H9 (cell line): ENCODE measurements around the gene PLIN3. TPM values are rescaled to one million over a fixed set of nuclear protein-coding genes. Genes with fewer than 3 reads are reported as not detected.

Source experiments
- DNase-seq: peaks from one replicate; pipeline ENCODE4 v3.0.0-alpha.2; 2017
- H2AFZ ChIP-seq: one replicate; pipeline ENCODE4 v1.6.1; 2013; ENCODE audit warnings: mild to moderate bottlenecking, low read length, control low read depth, moderate library complexity
- H2AK5ac ChIP-seq: 2 replicates; pipeline ENCODE4 v1.6.1; 2013; ENCODE audit warnings: low read length, control low read depth, mixed read lengths; ENCODE audit not compliant: insufficient read length
- H2BK120ac ChIP-seq: one replicate; pipeline ENCODE4 v1.6.1; 2013; ENCODE audit warnings: low read depth, mild to moderate bottlenecking, low read length, control low read depth, inconsistent platforms; ENCODE audit not compliant: poor library complexity, severe bottlenecking
- H2BK12ac ChIP-seq: 2 replicates; pipeline ENCODE4 v1.6.1; 2013; ENCODE audit warnings: low read length, control low read depth, mixed read lengths, low read depth; ENCODE audit not compliant: insufficient read length
- H2BK15ac ChIP-seq: 2 replicates; pipeline ENCODE4 v1.6.1; 2013; ENCODE audit warnings: low read depth, low read length, control low read depth
- H2BK20ac ChIP-seq: one replicate; pipeline ENCODE4 v1.6.1; 2013; ENCODE audit warnings: low read depth, mild to moderate bottlenecking, low read length, control low read depth, inconsistent platforms; ENCODE audit not compliant: poor library complexity, severe bottlenecking
- H2BK5ac ChIP-seq: 2 replicates; pipeline ENCODE4 v1.6.1; 2013; ENCODE audit warnings: low read length, control low read depth, mixed read lengths; ENCODE audit not compliant: insufficient read length
- H3K14ac ChIP-seq: 2 replicates; pipeline ENCODE4 v1.6.1; 2013; ENCODE audit warnings: low read length, control low read depth; ENCODE audit not compliant: insufficient read depth
- H3K18ac ChIP-seq: 2 replicates; pipeline ENCODE4 v1.6.1; 2013; ENCODE audit warnings: low read depth, mild to moderate bottlenecking, mixed read lengths, low read length, control low read depth; ENCODE audit not compliant: insufficient read length
- H3K23ac ChIP-seq: 2 replicates; pipeline ENCODE4 v1.6.1; 2013; ENCODE audit warnings: low read length, control low read depth, mixed read lengths, low read depth; ENCODE audit not compliant: insufficient read length
- H3K23me2 ChIP-seq: 2 replicates; pipeline ENCODE4 v1.6.1; 2013; ENCODE audit warnings: low read depth, mild to moderate bottlenecking, mixed read lengths, low read length, control low read depth; ENCODE audit not compliant: insufficient read length, poor library complexity, severe bottlenecking
- H3K27ac ChIP-seq: 2 replicates; pipeline ENCODE4 v1.5.1; 2013; ENCODE audit warnings: low read length, control low read depth, mixed read lengths, low read depth; ENCODE audit not compliant: insufficient read length
- H3K27me3 ChIP-seq: 2 replicates; pipeline ENCODE4 v1.6.1; 2013; ENCODE audit warnings: low read length, control low read depth, inconsistent platforms; ENCODE audit not compliant: insufficient read depth
- H3K4ac ChIP-seq: 2 replicates; pipeline ENCODE4 v1.6.1; 2013; ENCODE audit warnings: low read depth, mild to moderate bottlenecking, control low read depth, inconsistent platforms, low read length, moderate library complexity
- H3K4me1 ChIP-seq: 2 replicates; pipeline ENCODE4 v1.6.1; 2013; ENCODE audit warnings: low read length, control low read depth, inconsistent platforms; ENCODE audit not compliant: insufficient read depth
- H3K4me2 ChIP-seq: 2 replicates; pipeline ENCODE4 v1.6.1; 2013; ENCODE audit warnings: low read length, control low read depth, mixed read lengths; ENCODE audit not compliant: insufficient read length, insufficient read depth
- H3K56ac ChIP-seq: 2 replicates; pipeline ENCODE4 v1.6.1; 2013; ENCODE audit warnings: low read depth, mild to moderate bottlenecking, mixed read lengths, low read length, control low read depth; ENCODE audit not compliant: insufficient read length
- H3K79me1 ChIP-seq: 2 replicates; pipeline ENCODE4 v1.6.1; 2013; ENCODE audit warnings: low read depth, mild to moderate bottlenecking, moderate library complexity, low read length, control low read depth, inconsistent platforms; ENCODE audit not compliant: insufficient read depth, poor library complexity, severe bottlenecking
- H3K79me2 ChIP-seq: 2 replicates; pipeline ENCODE4 v1.6.1; 2013; ENCODE audit warnings: low read length, control low read depth, inconsistent platforms; ENCODE audit not compliant: insufficient read depth
- H3K9ac ChIP-seq: 2 replicates; pipeline ENCODE4 v1.6.1; 2013; ENCODE audit warnings: low read length, control low read depth, mixed read lengths; ENCODE audit not compliant: insufficient read length; ENCODE audit errors: extremely low read depth
- H3K9me3 ChIP-seq: one replicate; pipeline ENCODE4 v1.6.1; 2013; ENCODE audit warnings: low read depth, low read length, inconsistent platforms; ENCODE audit not compliant: control insufficient read depth
- H3T11ph ChIP-seq: one replicate; pipeline ENCODE4 v1.6.1; 2013; ENCODE audit warnings: mild to moderate bottlenecking, low read length, control low read depth, inconsistent platforms
- H4K20me1 ChIP-seq: one replicate; pipeline ENCODE4 v1.6.1; 2013; ENCODE audit not compliant: control insufficient read depth, insufficient read length, insufficient read depth
- H4K5ac ChIP-seq: 2 replicates; pipeline ENCODE4 v1.6.1; 2013; ENCODE audit warnings: low read depth, mild to moderate bottlenecking, mixed read lengths, low read length, control low read depth; ENCODE audit not compliant: insufficient read length
- H4K8ac ChIP-seq: replicated peaks from 2 replicates; pipeline ENCODE4 v1.6.1; 2013; ENCODE audit warnings: low read length, control low read depth, mixed read lengths, low read depth; ENCODE audit not compliant: insufficient read length
- H4K91ac ChIP-seq: 2 replicates; pipeline ENCODE4 v1.6.1; 2013; ENCODE audit warnings: low read depth, mild to moderate bottlenecking, moderate library complexity, mixed read lengths, low read length, control low read depth; ENCODE audit not compliant: insufficient read length
- H3K27ac Mint-ChIP-seq, 3 experiments: 2 replicates in 2 of 3; 3 replicates in 1 of 3; pipeline ENCODE4 v1.8.0; 2020 to 2021; ENCODE audit warnings: mixed read lengths in 3 of 3, mild to moderate bottlenecking in 1 of 3, moderate library complexity in 1 of 3
- H3K27me3 Mint-ChIP-seq: 2 replicates; pipeline ENCODE4 v1.8.0; 2021; ENCODE audit warnings: low read depth, mild to moderate bottlenecking, moderate library complexity, mixed read lengths
- H3K36me3 Mint-ChIP-seq, 3 experiments: 2 replicates in 2 of 3; 3 replicates in 1 of 3; pipeline ENCODE4 v1.8.0; 2020 to 2021; ENCODE audit warnings: low read depth in 3 of 3, mixed read lengths in 3 of 3; ENCODE audit not compliant: insufficient read depth in 1 of 3
- H3K4me1 Mint-ChIP-seq, 2 experiments: 2 replicates each; pipeline ENCODE4 v1.8.0; 2020; ENCODE audit warnings: mixed read lengths in 2 of 2
- H3K4me3 Mint-ChIP-seq, 2 experiments: 2 replicates in 1 of 2; 3 replicates in 1 of 2; pipeline ENCODE4 v1.8.0; 2020 to 2021; ENCODE audit warnings: mild to moderate bottlenecking in 2 of 2, mixed read lengths in 2 of 2, moderate library complexity in 1 of 2
- H3K9me3 Mint-ChIP-seq, 2 experiments: 2 replicates in 1 of 2; 3 replicates in 1 of 2; pipeline ENCODE4 v1.8.0; 2020; ENCODE audit warnings: mild to moderate bottlenecking in 2 of 2, mixed read lengths in 2 of 2, moderate library complexity in 1 of 2
- CTCF ChIP-seq: fragments of 200-600 bp; sonication (generic); conservative IDR thresholded peaks from 3 replicates; pipeline ENCODE4 v1.8.0; 2021; ENCODE audit warnings: antibody characterized with exemption, mild to moderate bottlenecking
- WGBS: extraction: QIAGEN DNeasy Blood & Tissue Kit; methylation state at CpG from one replicate; pipeline ENCODE4 v1.1.7; 2013; ENCODE audit warnings: missing lambda C conversion rate, low lambda C conversion rate, mixed read lengths; ENCODE audit not compliant: insufficient read length; ENCODE audit errors: extremely low coverage; 5-methylcytosine and 5-hydroxymethylcytosine counted together
- total RNA-seq: library from RNA; stranded (reverse); gene quantifications from 2 replicates; pipeline ENCODE4 v1.2.1, GENCODE V29; 2021

PLIN3 gene
- total RNA-seq, 1 experiment from 2014 or later = 61.8 TPM

- no peak overlapping the region for H3K14ac ChIP-seq
- no peak overlapping the region for H3K4ac ChIP-seq
- H3K23ac ChIP-seq = no peak overlapping the region
- Mint-ChIP-seq H3K4me1 (peaks cover 7 to 12% of the 10 kb centered on the region in 2 experiments), H3K4me3 (no peak overlapping the region), H3K9me3 (peaks cover 0 to 6% of the 10 kb centered on the region in 2 experiments; a peak in 1 of 5 replicates), H3K36me3 (no peaks in the 10 kb centered on the region; a peak in 1 of 7 replicates), H3K27ac (no peak overlapping the region), H3K27me3 (no peaks in the 10 kb centered on the region; the same call in 1 of the 2 replicates)
- H2BK15ac ChIP-seq = no peak overlapping the region
- H2AK5ac ChIP-seq = no peak overlapping the region
- no CpG with 5 or more reads among the region's 6 CpGs for WGBS
- TF ChIP-seq CTCF = no peak
- no peak overlapping the region for H2BK120ac ChIP-seq
- no peak overlapping the region for H3K9ac ChIP-seq
- no peaks in the 10 kb centered on the region for H3K79me1 ChIP-seq
- no peak overlapping the region for H2AFZ ChIP-seq
- H4K8ac ChIP-seq = no peak overlapping the region
- H2BK20ac ChIP-seq = no peak overlapping the region
- H4K20me1 ChIP-seq = no peaks in the 10 kb centered on the region
- no peak overlapping the region for H3K27ac ChIP-seq
- H3K4me2 ChIP-seq = no peak overlapping the region
- no peak overlapping the region for H4K5ac ChIP-seq
- no peaks in the 10 kb centered on the region for H3K79me2 ChIP-seq
- no peak overlapping the region for H4K91ac ChIP-seq
- H3K23me2 ChIP-seq = no peaks in the 10 kb centered on the region
- DNase-seq = no peak
- no peak overlapping the region for H2BK5ac ChIP-seq
- H3K4me1 ChIP-seq = no peaks in the 10 kb centered on the region
- no peak overlapping the region for H3K18ac ChIP-seq
- no peak overlapping the region for H2BK12ac ChIP-seq
- no peaks in the 10 kb centered on the region for H3K9me3 ChIP-seq
- H3K56ac ChIP-seq = no peak overlapping the region
- H3K27me3 ChIP-seq = no peaks in the 10 kb centered on the region
- no peak overlapping the region for H3T11ph ChIP-seq
These were observed 4.2 kb upstream of the PLIN3 start for GRCh38 chr19:4871711-4872110.
